H9 (cell line): ENCODE data around the gene MED13L. TPM values are rescaled to one million over a fixed set of nuclear protein-coding genes. Genes with fewer than 3 reads are reported as not detected.

ENCODE experiments used
- DNase-seq: peaks from one replicate; pipeline ENCODE4 v3.0.0-alpha.2; 2017
- H2AFZ ChIP-seq: one replicate; pipeline ENCODE4 v1.6.1; 2013; ENCODE audit warnings: mild to moderate bottlenecking, low read length, control low read depth, moderate library complexity
- H2AK5ac ChIP-seq: 2 replicates; pipeline ENCODE4 v1.6.1; 2013; ENCODE audit warnings: low read length, control low read depth, mixed read lengths; ENCODE audit not compliant: insufficient read length
- H2BK120ac ChIP-seq: one replicate; pipeline ENCODE4 v1.6.1; 2013; ENCODE audit warnings: low read depth, mild to moderate bottlenecking, low read length, control low read depth, inconsistent platforms; ENCODE audit not compliant: poor library complexity, severe bottlenecking
- H2BK12ac ChIP-seq: 2 replicates; pipeline ENCODE4 v1.6.1; 2013; ENCODE audit warnings: low read length, control low read depth, mixed read lengths, low read depth; ENCODE audit not compliant: insufficient read length
- H2BK15ac ChIP-seq: 2 replicates; pipeline ENCODE4 v1.6.1; 2013; ENCODE audit warnings: low read depth, low read length, control low read depth
- H2BK20ac ChIP-seq: one replicate; pipeline ENCODE4 v1.6.1; 2013; ENCODE audit warnings: low read depth, mild to moderate bottlenecking, low read length, control low read depth, inconsistent platforms; ENCODE audit not compliant: poor library complexity, severe bottlenecking
- H2BK5ac ChIP-seq: 2 replicates; pipeline ENCODE4 v1.6.1; 2013; ENCODE audit warnings: low read length, control low read depth, mixed read lengths; ENCODE audit not compliant: insufficient read length
- H3K14ac ChIP-seq: 2 replicates; pipeline ENCODE4 v1.6.1; 2013; ENCODE audit warnings: low read length, control low read depth; ENCODE audit not compliant: insufficient read depth
- H3K18ac ChIP-seq: 2 replicates; pipeline ENCODE4 v1.6.1; 2013; ENCODE audit warnings: low read depth, mild to moderate bottlenecking, mixed read lengths, low read length, control low read depth; ENCODE audit not compliant: insufficient read length
- H3K23ac ChIP-seq: 2 replicates; pipeline ENCODE4 v1.6.1; 2013; ENCODE audit warnings: low read length, control low read depth, mixed read lengths, low read depth; ENCODE audit not compliant: insufficient read length
- H3K23me2 ChIP-seq: 2 replicates; pipeline ENCODE4 v1.6.1; 2013; ENCODE audit warnings: low read depth, mild to moderate bottlenecking, mixed read lengths, low read length, control low read depth; ENCODE audit not compliant: insufficient read length, poor library complexity, severe bottlenecking
- H3K27ac ChIP-seq: 2 replicates; pipeline ENCODE4 v1.5.1; 2013; ENCODE audit warnings: low read length, control low read depth, mixed read lengths, low read depth; ENCODE audit not compliant: insufficient read length
- H3K27me3 ChIP-seq: 2 replicates; pipeline ENCODE4 v1.6.1; 2013; ENCODE audit warnings: low read length, control low read depth, inconsistent platforms; ENCODE audit not compliant: insufficient read depth
- H3K4ac ChIP-seq: 2 replicates; pipeline ENCODE4 v1.6.1; 2013; ENCODE audit warnings: low read depth, mild to moderate bottlenecking, control low read depth, inconsistent platforms, low read length, moderate library complexity
- H3K4me1 ChIP-seq: 2 replicates; pipeline ENCODE4 v1.6.1; 2013; ENCODE audit warnings: low read length, control low read depth, inconsistent platforms; ENCODE audit not compliant: insufficient read depth
- H3K4me2 ChIP-seq: 2 replicates; pipeline ENCODE4 v1.6.1; 2013; ENCODE audit warnings: low read length, control low read depth, mixed read lengths; ENCODE audit not compliant: insufficient read length, insufficient read depth
- H3K56ac ChIP-seq: 2 replicates; pipeline ENCODE4 v1.6.1; 2013; ENCODE audit warnings: low read depth, mild to moderate bottlenecking, mixed read lengths, low read length, control low read depth; ENCODE audit not compliant: insufficient read length
- H3K79me1 ChIP-seq: 2 replicates; pipeline ENCODE4 v1.6.1; 2013; ENCODE audit warnings: low read depth, mild to moderate bottlenecking, moderate library complexity, low read length, control low read depth, inconsistent platforms; ENCODE audit not compliant: insufficient read depth, poor library complexity, severe bottlenecking
- H3K79me2 ChIP-seq: 2 replicates; pipeline ENCODE4 v1.6.1; 2013; ENCODE audit warnings: low read length, control low read depth, inconsistent platforms; ENCODE audit not compliant: insufficient read depth
- H3K9ac ChIP-seq: 2 replicates; pipeline ENCODE4 v1.6.1; 2013; ENCODE audit warnings: low read length, control low read depth, mixed read lengths; ENCODE audit not compliant: insufficient read length; ENCODE audit errors: extremely low read depth
- H3K9me3 ChIP-seq: one replicate; pipeline ENCODE4 v1.6.1; 2013; ENCODE audit warnings: low read depth, low read length, inconsistent platforms; ENCODE audit not compliant: control insufficient read depth
- H3T11ph ChIP-seq: one replicate; pipeline ENCODE4 v1.6.1; 2013; ENCODE audit warnings: mild to moderate bottlenecking, low read length, control low read depth, inconsistent platforms
- H4K20me1 ChIP-seq: one replicate; pipeline ENCODE4 v1.6.1; 2013; ENCODE audit not compliant: control insufficient read depth, insufficient read length, insufficient read depth
- H4K5ac ChIP-seq: 2 replicates; pipeline ENCODE4 v1.6.1; 2013; ENCODE audit warnings: low read depth, mild to moderate bottlenecking, mixed read lengths, low read length, control low read depth; ENCODE audit not compliant: insufficient read length
- H4K8ac ChIP-seq: replicated peaks from 2 replicates; pipeline ENCODE4 v1.6.1; 2013; ENCODE audit warnings: low read length, control low read depth, mixed read lengths, low read depth; ENCODE audit not compliant: insufficient read length
- H4K91ac ChIP-seq: 2 replicates; pipeline ENCODE4 v1.6.1; 2013; ENCODE audit warnings: low read depth, mild to moderate bottlenecking, moderate library complexity, mixed read lengths, low read length, control low read depth; ENCODE audit not compliant: insufficient read length
- H3K27ac Mint-ChIP-seq, 3 experiments: 2 replicates in 2 of 3; 3 replicates in 1 of 3; pipeline ENCODE4 v1.8.0; 2020 to 2021; ENCODE audit warnings: mixed read lengths in 3 of 3, mild to moderate bottlenecking in 1 of 3, moderate library complexity in 1 of 3
- H3K27me3 Mint-ChIP-seq: 2 replicates; pipeline ENCODE4 v1.8.0; 2021; ENCODE audit warnings: low read depth, mild to moderate bottlenecking, moderate library complexity, mixed read lengths
- H3K36me3 Mint-ChIP-seq, 3 experiments: 2 replicates in 2 of 3; 3 replicates in 1 of 3; pipeline ENCODE4 v1.8.0; 2020 to 2021; ENCODE audit warnings: low read depth in 3 of 3, mixed read lengths in 3 of 3; ENCODE audit not compliant: insufficient read depth in 1 of 3
- H3K4me1 Mint-ChIP-seq, 2 experiments: 2 replicates each; pipeline ENCODE4 v1.8.0; 2020; ENCODE audit warnings: mixed read lengths in 2 of 2
- H3K4me3 Mint-ChIP-seq, 2 experiments: 2 replicates in 1 of 2; 3 replicates in 1 of 2; pipeline ENCODE4 v1.8.0; 2020 to 2021; ENCODE audit warnings: mild to moderate bottlenecking in 2 of 2, mixed read lengths in 2 of 2, moderate library complexity in 1 of 2
- H3K9me3 Mint-ChIP-seq, 2 experiments: 2 replicates in 1 of 2; 3 replicates in 1 of 2; pipeline ENCODE4 v1.8.0; 2020; ENCODE audit warnings: mild to moderate bottlenecking in 2 of 2, mixed read lengths in 2 of 2, moderate library complexity in 1 of 2
- CTCF ChIP-seq: fragments of 200-600 bp; sonication (generic); conservative IDR thresholded peaks from 3 replicates; pipeline ENCODE4 v1.8.0; 2021; ENCODE audit warnings: antibody characterized with exemption, mild to moderate bottlenecking
- WGBS: extraction: QIAGEN DNeasy Blood & Tissue Kit; methylation state at CpG from one replicate; pipeline ENCODE4 v1.1.7; 2013; ENCODE audit warnings: missing lambda C conversion rate, low lambda C conversion rate, mixed read lengths; ENCODE audit not compliant: insufficient read length; ENCODE audit errors: extremely low coverage; 5-methylcytosine and 5-hydroxymethylcytosine counted together
- total RNA-seq: library from RNA; stranded (reverse); gene quantifications from 2 replicates; pipeline ENCODE4 v1.2.1, GENCODE V29; 2021

MED13L gene
- total RNA-seq, 1 experiment from 2014 or later = 52.4 TPM

DNA sequence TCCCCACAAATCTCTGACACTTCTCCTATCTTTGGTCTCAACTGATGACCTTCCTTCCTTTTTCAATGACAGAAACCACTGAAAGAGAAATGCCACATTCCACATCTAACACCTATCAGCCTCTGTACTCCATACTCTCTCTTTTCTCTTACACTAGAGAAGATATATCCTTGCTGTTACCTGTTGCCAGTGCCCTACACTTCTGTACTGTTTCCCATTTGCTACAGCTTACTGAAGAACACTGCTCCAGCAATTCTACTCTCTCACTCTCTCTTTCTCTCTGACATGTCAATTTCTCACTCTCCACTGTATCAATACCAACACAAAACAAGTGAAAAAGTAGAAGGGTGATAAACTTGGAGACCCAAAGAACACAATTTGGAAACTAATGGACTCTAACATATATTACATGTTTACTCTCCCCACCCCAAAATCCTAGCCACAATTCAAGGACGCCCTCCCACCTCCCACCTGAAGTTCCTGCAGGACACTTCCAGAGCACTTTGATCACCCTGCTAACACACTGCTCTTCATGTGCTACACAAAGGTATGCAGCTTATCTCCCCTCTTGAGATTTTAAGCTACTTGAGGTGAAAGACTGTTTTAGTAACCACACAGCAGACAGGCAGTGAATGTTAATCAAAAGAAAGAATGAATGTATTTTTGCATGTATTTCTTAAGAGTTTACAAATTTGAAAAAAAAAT is 95.0 kb downstream of the MED13L start:
- Histone ChIP-seq H3K14ac (no peak overlapping the region), H3K18ac (no peak overlapping the region), H3K4me1 (no peaks in the 10 kb centered on the region), H3T11ph (no peak overlapping the region), H2BK20ac (no peak overlapping the region), H2AFZ (no peak overlapping the region), H3K9me3 (no peaks in the 10 kb centered on the region), H4K20me1 (no peaks in the 10 kb centered on the region), H3K79me2 (peaks cover 2% of the 10 kb centered on the region; the same call in 1 of the 2 replicates), H3K4ac (no peak overlapping the region), H2AK5ac (no peak overlapping the region), H2BK120ac (no peak overlapping the region), H4K91ac (no peak overlapping the region), H2BK15ac (no peak overlapping the region), H3K79me1 (no peaks in the 10 kb centered on the region), H3K9ac (no peak overlapping the region), H3K23me2 (no peaks in the 10 kb centered on the region), H2BK12ac (no peak overlapping the region), H3K23ac (no peak overlapping the region), H3K27ac (no peak overlapping the region), H3K56ac (no peak overlapping the region), H2BK5ac (no peak overlapping the region), H4K8ac (no peak overlapping the region), H4K5ac (no peak overlapping the region), H3K4me2 (no peak overlapping the region), H3K27me3 (no peaks in the 10 kb centered on the region)
- no peak for TF ChIP-seq CTCF
- no peak for DNase-seq
- no peak overlapping the region for H3K4me3 Mint-ChIP-seq
- no peaks in the 10 kb centered on the region for H3K9me3 Mint-ChIP-seq
- H3K4me1 Mint-ChIP-seq = peaks cover 22 to 33% of the 10 kb centered on the region in 2 experiments
- H3K27ac Mint-ChIP-seq = peak overlapping the region in 1 of 3 experiments; percentile 14; a peak in 3 of 7 replicates
- H3K27me3 Mint-ChIP-seq = no peaks in the 10 kb centered on the region
- WGBS = no CpG with 5 or more reads among the region's 1 CpG
- no peaks in the 10 kb centered on the region for H3K36me3 Mint-ChIP-seq
